CD4-positive, alpha-beta T cell treated with Interleukin-4 for 1 hour (primary cell): Measurements from ENCODE around the gene POLR1G.
"Not testable (repeated sequence)": the region's sequence is repeated elsewhere in the genome, so short reads cannot be mapped to it uniquely, and the experiment has no call there.

ENCODE experiments used
- DNase-seq, 2 donors: peaks; one replicate each; pipeline ENCODE4 v3.0.0-alpha.2; 2020 to 2022

Gene POLR1G

DNA sequence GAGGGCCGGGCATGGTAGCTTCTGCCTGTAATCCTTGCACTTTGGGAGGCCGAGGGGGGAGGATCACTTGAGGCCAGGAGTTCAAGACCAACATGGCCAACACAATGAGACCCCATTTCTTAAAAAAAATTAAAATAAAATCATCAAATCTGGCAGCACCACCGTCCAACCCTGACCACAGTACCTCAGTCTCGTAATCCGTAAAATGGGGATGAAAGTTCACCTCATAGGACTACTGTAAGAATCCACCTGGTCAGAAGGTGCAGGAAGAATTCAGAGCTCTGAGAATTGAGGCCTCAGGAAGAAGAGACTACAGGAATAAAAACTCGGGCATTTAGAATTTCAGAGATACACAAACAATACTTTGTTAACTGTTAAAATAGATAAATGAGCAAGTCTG lies 4.6 kb upstream of the POLR1G start:
- no peak for DNase-seq

DNA sequence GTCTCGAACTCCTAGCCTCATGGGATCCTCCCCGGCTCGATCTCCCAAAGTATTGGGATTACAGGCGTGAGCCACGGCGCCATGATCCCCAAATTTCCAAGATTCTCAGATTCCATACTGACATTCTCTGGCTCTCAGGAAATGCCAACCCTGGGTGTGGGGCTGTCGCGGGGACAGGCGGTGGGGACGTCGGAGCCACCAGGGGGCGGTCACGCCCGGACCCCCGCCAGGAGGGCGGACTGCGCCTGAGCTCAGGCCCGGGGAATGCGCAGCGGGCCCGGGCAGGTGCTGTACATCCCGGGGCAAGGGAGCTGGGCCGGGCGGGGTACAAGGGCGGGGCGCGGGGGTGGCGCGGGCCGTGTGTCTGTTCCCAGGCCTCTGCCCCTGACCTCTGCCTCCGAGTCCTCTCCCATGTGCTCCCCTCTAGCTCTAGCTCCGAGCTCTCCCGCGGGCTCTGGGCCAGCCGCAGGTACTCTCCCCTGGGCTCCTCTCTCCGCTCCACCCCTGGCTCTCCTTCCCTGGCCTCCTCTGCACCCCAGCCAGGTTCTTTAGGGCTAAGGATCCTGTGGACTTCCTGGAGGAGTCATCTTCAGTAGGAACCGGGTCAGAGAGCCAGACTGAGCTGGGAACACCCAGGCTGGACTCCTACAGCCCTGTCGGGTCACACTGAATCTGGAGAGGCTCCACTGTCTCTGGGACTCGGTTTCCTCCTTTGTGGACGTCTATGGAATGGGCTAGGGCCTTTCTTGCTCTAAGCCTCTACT lies 4.0 kb upstream of the POLR1G start:
- DNase-seq, result peak; percentile 18 to 32

DNA sequence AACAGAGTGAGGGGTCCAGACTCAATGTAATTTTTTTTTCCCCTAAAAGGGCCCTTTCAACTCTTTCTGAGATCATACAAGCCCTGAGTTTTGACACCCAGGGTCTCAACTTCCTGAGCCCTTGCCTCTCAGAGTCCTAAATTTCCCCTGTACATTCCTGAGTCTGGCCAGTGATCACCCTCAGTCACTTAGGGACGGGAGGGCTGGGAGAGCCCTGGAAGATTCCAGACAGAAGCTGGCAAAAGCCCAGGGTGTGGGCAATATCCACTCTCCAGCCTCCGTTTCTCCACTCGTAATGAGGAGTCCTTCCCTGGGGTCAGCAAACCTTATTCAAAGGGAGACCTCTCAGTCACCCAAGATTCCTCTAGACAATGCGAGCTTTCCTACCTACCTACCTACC lies 3.2 kb upstream of the POLR1G start:
- no peak for DNase-seq

- DNase-seq, result peak; percentile 57 to 67
Observed at GRCh38 chr19:45403781-45404556, 2.5 kb upstream of the POLR1G start.

DNA sequence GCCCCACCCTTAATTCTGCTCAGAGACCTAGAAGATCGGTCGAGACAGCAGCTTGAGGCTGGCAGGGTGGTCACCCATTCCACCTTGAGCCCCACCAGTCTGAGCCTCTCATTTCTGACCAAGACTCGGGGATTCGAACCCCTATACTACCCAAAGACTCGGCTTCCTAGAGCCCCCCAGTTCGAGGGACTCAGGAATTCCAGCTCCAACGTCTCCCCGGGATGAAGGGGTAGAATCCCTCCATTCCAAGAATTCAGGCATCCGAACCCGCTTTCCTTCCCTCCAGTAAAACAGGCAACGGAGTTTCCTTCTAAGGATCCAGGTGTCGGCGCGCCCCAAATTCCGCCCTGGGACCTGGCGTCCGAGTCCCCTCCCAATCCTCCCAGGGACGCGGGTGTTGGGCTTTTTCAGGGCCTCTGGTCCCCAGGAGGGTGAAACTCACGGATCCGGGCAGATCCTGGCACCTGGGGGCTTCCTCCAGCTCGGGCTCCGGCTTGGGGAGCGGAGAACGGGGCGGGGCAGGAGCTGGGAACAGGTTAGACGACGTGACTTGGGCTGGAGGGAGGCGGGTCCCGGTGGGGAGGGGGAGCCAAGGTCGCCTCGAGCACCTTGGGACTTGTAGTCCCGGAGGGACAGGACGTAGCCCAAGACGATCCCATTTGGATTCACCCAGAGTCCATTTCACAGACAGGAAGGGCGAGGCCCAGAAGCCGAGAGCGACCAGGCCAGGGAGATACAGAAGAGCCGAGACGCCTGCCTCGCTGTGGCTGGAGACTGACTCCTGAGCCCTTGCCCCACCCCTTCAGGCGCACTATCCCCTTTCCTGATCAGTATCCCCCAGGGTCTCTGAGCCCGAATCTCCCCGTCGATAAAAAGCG lies 1.6 kb upstream of the POLR1G start, which contains the start of gene PPP1R13L:
PPP1R13L (minus strand) TSS at position 513 of the 878 bp plus-strand sequence. CDS start 6,751 bp downstream, outside the sequence.
- DNase-seq, result peak; percentile 51 to 56

DNA sequence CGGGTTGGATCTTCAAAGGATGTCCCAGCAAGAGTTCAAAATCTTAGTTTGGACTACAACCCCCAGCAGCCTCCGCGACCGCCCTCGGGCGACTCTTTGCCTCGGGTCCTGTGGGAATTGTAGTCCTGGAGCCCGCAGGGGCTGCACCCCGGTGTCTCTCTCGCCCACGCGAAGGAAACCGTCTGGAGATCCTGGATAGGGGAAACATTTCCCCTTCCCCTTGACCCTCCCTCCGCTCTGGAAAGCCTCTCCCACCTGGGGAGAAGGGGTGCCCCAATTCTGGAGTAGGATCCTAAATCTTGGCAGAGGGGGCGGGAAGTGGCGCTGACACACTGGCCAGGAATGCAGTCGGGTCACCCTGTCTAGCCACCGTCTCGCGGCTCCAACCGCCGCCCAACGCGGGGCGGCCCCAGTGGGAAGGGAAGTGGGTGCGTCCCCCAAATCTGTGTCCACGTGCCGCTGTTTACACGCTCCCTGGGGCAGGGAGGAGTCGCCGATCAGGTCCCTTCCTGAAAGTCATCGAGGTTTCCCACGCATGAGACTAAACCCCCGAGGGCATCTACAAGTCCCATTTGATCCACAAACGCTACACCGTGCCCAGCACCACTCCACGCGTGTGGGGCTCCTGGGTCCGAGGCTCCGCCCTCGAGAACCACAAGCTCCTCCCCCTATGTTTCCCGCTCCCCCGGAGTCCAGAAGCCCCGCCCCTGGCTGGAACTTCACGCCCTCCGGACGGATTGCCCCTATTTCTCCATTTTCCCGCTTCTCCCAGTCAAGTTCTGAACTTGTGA lies 814 bp upstream of the POLR1G start:
- peak; percentile 86 for DNase-seq

DNA sequence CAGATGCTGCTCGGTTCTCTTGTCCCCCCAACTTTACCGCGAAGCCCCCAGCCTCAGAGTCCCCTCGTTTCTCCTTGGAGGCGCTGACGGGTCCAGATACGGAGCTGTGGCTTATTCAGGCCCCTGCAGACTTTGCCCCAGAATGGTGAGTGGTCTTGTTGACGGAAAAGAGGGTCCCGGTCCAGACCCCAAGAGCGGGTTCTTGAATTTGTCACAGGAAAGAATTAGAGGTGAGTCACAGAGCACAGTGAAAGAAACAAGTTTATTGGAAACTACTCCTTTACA lies 589 bp downstream of the POLR1G start:
- DNase-seq, result no peak

DNA sequence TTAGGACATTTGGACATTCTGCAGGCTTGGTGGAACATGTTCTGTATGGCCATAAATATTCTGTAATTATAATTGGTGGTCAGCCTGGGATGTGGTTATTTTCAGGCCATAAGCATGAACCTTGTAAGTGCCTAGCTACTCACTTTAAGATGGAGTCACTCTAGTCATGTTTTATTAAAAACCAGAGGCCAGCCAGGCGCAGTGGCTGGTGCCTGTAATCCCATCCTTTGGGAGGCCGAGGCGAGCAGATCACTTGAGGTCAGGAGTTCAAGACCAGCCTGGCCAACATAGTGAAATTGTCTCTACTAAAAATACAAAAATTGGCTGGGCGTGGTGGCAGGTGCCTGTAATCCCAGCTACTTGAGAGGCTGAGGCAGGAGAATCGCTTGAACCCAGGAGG lies 1.1 kb downstream of the POLR1G start:
- DNase-seq, result not testable (repeated sequence)

- no peak for DNase-seq
Observed at GRCh38 chr19:45408121-45408520, 1.7 kb downstream of the POLR1G start.

GRCh38 chr19:45408830-45409556 lies 2.5 kb downstream of the POLR1G start:
- no peak for DNase-seq

GRCh38 chr19:45409557-45409920 lies 3.1 kb downstream of the POLR1G start:
- no peak for DNase-seq

DNA sequence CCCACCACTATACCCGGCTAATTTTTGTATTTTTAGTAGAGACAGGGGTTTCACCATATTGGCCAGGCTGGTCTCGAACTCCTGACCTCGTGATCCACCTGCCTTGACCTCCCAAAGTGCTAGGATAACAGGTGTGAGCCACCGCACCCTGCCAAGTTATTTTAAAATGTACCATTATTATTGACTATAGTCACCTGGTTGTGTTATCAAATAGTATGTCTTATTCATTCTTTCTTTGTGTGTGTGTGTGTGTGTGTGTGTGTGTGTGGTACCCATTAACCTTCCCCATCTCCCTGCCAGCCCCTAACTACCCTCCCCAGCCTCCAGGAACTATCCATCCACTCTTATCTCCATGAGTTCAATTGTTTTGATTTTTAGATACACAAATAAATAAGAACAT lies 3.9 kb downstream of the POLR1G start:
- not testable (repeated sequence) for DNase-seq

DNA sequence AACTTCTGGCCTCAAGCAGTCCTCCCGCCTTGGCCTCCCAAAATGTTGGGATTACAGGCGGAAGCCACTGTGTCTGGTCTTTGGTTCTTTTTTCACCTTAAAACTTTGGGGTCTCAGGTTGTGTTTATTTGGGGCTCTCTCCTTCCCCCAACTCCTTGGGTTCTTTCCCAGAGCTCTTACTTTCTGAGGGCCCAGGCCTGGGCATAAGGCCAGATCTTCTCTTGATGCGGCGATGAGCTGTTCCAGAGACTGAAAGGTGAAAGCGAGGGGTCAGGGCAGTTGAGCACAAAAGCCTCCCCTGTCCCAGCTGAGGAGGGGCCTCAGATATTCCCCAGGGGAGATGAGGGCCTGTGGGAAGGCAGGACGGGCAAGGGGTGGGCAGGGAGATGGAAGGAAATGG lies 7.1 kb downstream of the POLR1G start:
- no peak for DNase-seq

DNA sequence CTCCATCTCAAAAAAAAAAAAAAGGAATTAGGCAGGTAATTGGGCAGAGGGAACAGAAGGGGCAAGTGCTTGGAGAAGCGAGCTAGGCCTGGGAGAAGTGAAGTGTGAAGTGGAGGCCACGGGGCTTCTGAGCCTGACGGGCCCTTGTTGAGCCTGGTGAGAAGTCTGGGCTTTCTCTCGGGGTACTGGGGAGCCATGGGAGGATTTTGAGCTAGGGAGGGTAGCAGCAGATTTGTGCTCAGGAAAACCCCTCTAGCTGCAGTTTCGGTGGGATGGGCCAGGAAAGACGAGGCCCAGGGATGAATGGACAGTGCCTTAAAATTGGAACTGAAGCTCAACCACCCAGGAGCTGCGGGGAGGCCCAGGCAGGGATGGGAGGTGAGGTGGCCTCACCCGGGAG lies 8.0 kb downstream of the POLR1G start:
- DNase-seq, result no peak

- no peak for DNase-seq
Observed at GRCh38 chr19:45417151-45417550, 10.7 kb downstream of the POLR1G start.

GRCh38 chr19:45418802-45419201 lies 12.4 kb downstream of the POLR1G start:
- no peak for DNase-seq

DNA sequence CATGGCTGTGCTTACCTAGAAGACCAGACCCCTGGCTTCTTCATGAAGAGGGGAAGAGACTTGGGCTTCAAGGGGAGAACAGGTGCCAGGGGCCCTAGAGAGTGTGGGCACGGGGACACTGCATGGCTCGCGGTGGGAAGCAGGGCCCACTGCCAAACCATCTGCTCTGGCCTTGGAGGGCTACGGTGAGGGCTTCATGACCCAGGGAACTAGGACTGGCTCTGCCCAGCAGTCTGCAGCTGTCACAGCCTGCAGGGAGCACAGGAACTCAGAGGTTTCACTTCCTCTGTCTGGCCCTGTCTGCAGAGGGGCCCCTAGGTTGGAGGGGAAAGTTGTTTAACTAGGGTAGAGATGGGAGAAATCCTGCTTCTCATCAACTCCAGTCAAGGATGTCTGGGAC lies 13.0 kb downstream of the POLR1G start:
- peak in 1 of 2 donors; percentile 69 for DNase-seq

GRCh38 chr19:45419895-45420294 lies 13.5 kb downstream of the POLR1G start:
- no peak for DNase-seq

DNA sequence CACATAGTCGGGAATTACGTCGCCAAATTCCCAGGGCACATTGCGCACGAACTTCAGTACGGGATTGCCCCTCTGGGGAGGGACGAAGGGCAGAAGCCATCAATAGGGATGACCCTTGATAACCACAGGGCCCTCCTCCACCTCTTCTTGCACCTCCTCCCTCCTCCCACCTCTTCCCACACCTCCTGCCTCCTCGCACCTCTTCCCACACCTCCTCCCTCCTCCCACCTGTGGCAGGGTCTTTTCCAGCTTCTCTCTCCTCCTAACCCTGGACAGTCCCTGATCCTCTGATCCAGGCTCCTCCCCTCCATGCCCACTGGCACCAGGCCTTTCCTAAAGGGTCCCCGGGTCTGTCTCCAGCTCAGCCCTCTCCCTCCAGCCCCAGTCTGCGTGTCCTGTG lies 13.9 kb downstream of the POLR1G start:
- no peak for DNase-seq

- DNase-seq, result no peak
Observed at GRCh38 chr19:45420871-45421270, 14.4 kb downstream of the POLR1G start.

DNA sequence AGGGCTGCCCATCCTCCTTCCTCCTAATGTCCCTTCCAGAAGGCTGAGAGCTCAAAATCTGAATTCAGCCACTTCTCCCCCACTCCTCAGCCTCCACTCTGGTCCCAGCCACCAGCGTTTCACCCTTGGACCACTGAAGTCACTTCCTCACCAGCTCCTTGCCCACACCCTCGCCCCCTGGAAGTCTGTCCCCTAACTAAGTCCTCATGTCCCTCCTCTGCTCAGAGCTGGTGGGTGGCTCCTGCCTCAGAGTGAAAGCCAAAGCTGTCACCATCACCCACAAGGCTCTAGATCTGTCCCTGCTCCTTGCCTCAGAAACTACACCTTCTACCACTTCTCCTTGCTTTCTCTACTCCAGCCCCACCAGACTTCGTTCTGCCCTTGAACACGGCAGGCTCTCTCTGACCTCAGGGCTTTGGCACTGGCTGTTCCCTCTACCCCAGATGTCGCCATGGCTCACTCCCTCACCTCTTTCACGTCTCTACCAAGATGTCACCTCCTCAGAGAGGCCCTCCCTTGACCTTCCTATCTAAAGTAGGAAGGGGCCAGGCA lies 15.6 kb downstream of the POLR1G start:
- no peak for DNase-seq
